Adrenal gland (tissue), 5 donors: Measurements from ENCODE around the gene XCR1.

ENCODE experiments used
- CTCF ChIP-seq, 6 experiments: fragments of 450-650 bp in 4 of 6; fragments of 200-600 bp in 2 of 6; sonication (generic) in 1 of 6; IDR thresholded peaks; 1 replicate in 5 of 6; 2 replicates in 1 of 6; pipeline versions ENCODE4 v1.5.1 to v1.8.0; 2016 to 2021; ENCODE audit warnings: antibody characterized with exemption in 6 of 6, mild to moderate bottlenecking in 2 of 6, moderate library complexity in 1 of 6
- POLR2A ChIP-seq, 2 donors: fragments of 450-650 bp; IDR thresholded peaks; one replicate each; pipeline ENCODE4 v1.6.1; 2017; ENCODE audit warnings: antibody characterized with exemption in 2 of 2, mild to moderate bottlenecking in 2 of 2, moderate library complexity in 1 of 2
- donor health status: DM: no; HTN: no; CAD: no.

- TF ChIP-seq CTCF (IDR thresholded peaks at IDR 0.05) (no peak), POLR2A (IDR thresholded peaks at IDR 0.05) (no peak)
Measured at GRCh38 chr3:46038916-46039315, 11.6 kb upstream of the XCR1 start.
